ENCODE measurements around the gene HERC6. TPM values are rescaled to one million over a fixed set of nuclear protein-coding genes. Genes with fewer than 3 reads are reported as not detected.

The HERC6 gene
- total RNA-seq, 1 donor from 2014 or later = 0.22 TPM

DNA sequence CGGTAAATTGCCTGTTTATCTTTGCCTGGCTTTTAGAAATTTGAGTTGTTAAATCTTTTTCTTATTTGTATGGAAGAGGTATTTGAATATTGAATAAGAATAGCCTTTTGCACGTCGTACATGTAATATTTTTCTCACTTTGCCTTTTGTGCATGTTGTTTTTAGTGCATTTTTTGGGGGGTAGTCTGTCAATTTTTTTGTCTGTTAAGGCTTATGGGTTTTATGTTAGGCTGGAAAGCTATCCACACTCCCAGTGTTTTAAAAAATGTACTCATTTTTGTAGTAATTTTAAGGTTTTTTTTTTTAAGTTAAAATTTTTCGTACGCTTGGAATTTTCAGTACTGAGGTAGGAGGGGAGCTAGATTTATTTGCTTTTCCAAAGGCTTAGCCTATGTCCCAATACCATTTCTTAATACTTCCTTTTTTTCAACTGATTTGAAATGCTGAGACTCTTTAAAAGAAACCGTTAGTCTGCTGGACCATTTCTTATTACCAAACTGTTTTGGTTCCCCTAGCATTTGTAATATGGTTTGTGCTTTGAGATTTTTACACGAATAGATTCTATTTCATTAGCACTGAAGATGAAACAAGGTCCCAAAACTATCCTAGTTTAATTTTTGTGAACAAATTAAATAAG, 79.6 kb downstream of the HERC6 start:
- Mint-ChIP-seq H3K4me3 (ENCODE audit: unreplicated experiment) (peak overlapping the region; percentile 85), H3K4me1 (ENCODE audit: low read depth, unreplicated experiment) (peaks cover 2% of the 10 kb centered on the region), H3K27me3 (ENCODE audit: unreplicated experiment) (peaks cover 3% of the 10 kb centered on the region), H3K9me3 (ENCODE audit: unreplicated experiment) (peaks cover 5% of the 10 kb centered on the region), H3K36me3 (ENCODE audit: unreplicated experiment) (peaks cover 5% of the 10 kb centered on the region), H3K27ac (ENCODE audit: unreplicated experiment) (no peak overlapping the region)
- DNase-seq = no peak
- TF ChIP-seq, protein P1, sequence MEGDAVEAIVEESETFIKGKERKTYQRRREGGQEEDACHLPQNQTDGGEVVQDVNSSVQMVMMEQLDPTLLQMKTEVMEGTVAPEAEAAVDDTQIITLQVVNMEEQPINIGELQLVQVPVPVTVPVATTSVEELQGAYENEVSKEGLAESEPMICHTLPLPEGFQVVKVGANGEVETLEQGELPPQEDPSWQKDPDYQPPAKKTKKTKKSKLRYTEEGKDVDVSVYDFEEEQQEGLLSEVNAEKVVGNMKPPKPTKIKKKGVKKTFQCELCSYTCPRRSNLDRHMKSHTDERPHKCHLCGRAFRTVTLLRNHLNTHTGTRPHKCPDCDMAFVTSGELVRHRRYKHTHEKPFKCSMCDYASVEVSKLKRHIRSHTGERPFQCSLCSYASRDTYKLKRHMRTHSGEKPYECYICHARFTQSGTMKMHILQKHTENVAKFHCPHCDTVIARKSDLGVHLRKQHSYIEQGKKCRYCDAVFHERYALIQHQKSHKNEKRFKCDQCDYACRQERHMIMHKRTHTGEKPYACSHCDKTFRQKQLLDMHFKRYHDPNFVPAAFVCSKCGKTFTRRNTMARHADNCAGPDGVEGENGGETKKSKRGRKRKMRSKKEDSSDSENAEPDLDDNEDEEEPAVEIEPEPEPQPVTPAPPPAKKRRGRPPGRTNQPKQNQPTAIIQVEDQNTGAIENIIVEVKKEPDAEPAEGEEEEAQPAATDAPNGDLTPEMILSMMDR (IDR thresholded peaks at IDR 0.05; ENCODE audit: partially characterized antibody, unreplicated experiment) = no peak

DNA sequence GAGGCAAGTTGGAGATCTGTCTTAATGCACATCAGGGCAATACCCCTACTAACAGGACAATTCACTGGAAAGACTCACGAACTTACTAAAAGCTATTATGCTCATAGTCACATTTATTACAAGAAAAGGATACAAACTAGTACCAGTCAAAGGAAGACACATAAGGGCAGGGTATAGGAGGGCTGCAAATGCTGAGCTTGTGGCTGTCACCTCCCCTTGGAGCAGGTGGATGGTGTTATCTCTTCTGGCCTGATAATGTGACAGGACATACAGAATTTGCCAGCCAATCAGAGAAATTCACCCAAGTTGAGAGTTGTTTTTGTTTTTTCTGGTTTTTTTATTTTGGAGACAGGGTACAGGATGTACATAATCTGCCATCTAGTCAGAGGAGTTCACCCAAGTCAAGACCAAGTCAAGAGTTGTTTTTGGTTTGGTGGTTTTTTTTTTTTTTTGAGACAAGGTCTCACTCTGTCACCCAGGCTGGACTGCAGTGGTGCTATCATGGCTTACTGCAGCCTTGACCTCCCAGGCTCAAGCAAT, 87.1 kb downstream of the HERC6 start:
- no peaks in the 10 kb centered on the region for H3K4me1 Mint-ChIP-seq (ENCODE audit: low read depth, unreplicated experiment)
- no peaks in the 10 kb centered on the region for H3K27me3 Mint-ChIP-seq (ENCODE audit: unreplicated experiment)
- TF ChIP-seq, protein P1 (IDR thresholded peaks at IDR 0.05; ENCODE audit: partially characterized antibody, unreplicated experiment) = no peak
- no peaks in the 10 kb centered on the region for H3K9me3 Mint-ChIP-seq (ENCODE audit: unreplicated experiment)
- H3K27ac Mint-ChIP-seq (ENCODE audit: unreplicated experiment) = no peak overlapping the region
- H3K36me3 Mint-ChIP-seq (ENCODE audit: unreplicated experiment) = no peaks in the 10 kb centered on the region
- DNase-seq = no peak
- no peak overlapping the region for H3K4me3 Mint-ChIP-seq (ENCODE audit: unreplicated experiment)

DNA sequence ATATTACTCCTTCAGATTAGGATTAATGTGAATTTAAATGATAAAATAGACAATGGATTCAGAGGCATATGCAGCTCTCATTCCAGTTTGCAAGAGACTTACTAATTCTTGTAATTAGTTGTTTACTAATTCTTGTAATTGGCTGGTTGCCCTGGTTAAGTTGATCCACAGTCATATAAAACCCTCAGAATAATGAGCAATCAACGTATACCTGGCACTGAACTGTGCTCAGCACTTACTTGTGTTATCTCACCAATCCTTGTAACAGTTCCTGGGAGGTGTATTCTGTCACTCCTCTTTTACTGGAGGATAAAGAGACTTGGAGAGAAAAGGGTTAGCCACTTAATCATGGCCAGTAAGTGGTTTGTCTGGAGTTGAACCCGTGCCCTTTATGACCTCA, 88.7 kb downstream of the HERC6 start:
- no peaks in the 10 kb centered on the region for H3K27me3 Mint-ChIP-seq (ENCODE audit: unreplicated experiment)
- no peaks in the 10 kb centered on the region for H3K4me1 Mint-ChIP-seq (ENCODE audit: low read depth, unreplicated experiment)
- no peak overlapping the region for H3K4me3 Mint-ChIP-seq (ENCODE audit: unreplicated experiment)
- H3K9me3 Mint-ChIP-seq (ENCODE audit: unreplicated experiment) = no peaks in the 10 kb centered on the region
- no peaks in the 10 kb centered on the region for H3K36me3 Mint-ChIP-seq (ENCODE audit: unreplicated experiment)
- no peak for DNase-seq
- H3K27ac Mint-ChIP-seq (ENCODE audit: unreplicated experiment) = no peak overlapping the region
- TF ChIP-seq, protein P1 (IDR thresholded peaks at IDR 0.05; ENCODE audit: partially characterized antibody, unreplicated experiment) = no peak

DNA sequence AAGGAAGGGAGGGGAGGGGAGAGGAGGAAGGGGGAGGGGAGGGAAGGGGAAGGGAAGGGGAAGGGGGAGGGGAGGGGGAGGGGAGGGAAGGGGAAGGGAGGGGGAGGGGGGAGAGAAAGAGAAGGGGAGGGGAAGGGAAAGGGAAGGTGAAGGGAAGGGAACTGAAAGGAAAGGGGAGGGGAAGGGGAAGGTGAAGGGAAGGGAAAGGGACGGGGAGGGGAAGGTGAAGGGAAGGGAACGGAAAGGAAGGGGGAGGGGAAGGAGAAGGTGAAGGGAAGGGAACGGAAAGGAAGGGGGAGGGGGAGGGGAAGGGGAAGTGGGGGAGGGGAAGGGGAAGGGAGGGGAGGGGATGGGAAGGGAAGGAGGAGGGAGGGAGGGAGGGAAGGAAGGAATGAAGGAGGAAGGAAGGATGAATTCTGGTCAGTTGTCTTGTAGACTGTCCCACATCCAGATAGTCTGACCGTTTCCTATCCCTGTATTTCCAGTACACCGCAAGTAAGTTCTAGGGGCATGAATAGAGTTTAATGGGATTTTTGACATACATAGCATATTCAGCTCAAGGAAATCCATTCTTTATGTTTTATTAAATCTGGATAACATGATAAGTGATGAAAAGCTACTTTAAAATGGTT, 98.7 kb downstream of the HERC6 start:
- no peaks in the 10 kb centered on the region for H3K9me3 Mint-ChIP-seq (ENCODE audit: unreplicated experiment)
- TF ChIP-seq, protein P1 (IDR thresholded peaks at IDR 0.05; ENCODE audit: partially characterized antibody, unreplicated experiment) = no peak
- DNase-seq = no peak

DNA sequence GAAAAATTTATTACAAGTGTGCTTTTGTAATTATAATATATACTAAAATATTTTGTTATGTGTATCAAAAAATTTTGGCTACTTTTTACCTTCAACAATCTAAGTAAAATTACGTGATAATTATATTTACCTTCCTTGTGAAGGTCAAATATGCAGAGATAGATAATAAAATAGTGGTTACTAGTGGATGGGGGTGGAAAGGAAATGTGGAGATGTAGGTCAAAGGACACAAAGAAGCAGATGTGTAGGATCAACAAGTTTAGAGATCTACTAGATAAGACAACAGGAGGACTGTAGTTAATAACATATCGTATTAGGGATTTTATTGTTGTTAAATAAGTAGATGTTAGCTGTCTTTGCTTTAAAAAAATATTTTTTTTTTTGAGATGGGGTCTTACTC, 99.6 kb downstream of the HERC6 start:
- H3K36me3 Mint-ChIP-seq (ENCODE audit: unreplicated experiment) = no peaks in the 10 kb centered on the region
- TF ChIP-seq, protein P1 (IDR thresholded peaks at IDR 0.05; ENCODE audit: partially characterized antibody, unreplicated experiment) = no peak
- no peak overlapping the region for H3K4me3 Mint-ChIP-seq (ENCODE audit: unreplicated experiment)
- peaks cover 2% of the 10 kb centered on the region for H3K27me3 Mint-ChIP-seq (ENCODE audit: unreplicated experiment)
- H3K4me1 Mint-ChIP-seq (ENCODE audit: low read depth, unreplicated experiment) = no peaks in the 10 kb centered on the region
- H3K27ac Mint-ChIP-seq (ENCODE audit: unreplicated experiment) = no peak overlapping the region
- DNase-seq = no peak
- H3K9me3 Mint-ChIP-seq (ENCODE audit: unreplicated experiment) = no peaks in the 10 kb centered on the region

More for the DNA sequence above, 98.7 kb downstream of the HERC6 start:
- Mint-ChIP-seq H3K4me1 (ENCODE audit: low read depth, unreplicated experiment) (no peaks in the 10 kb centered on the region), H3K36me3 (ENCODE audit: unreplicated experiment) (no peaks in the 10 kb centered on the region), H3K4me3 (ENCODE audit: unreplicated experiment) (no peak overlapping the region), H3K27ac (ENCODE audit: unreplicated experiment) (no peak overlapping the region), H3K27me3 (ENCODE audit: unreplicated experiment) (peaks cover 2% of the 10 kb centered on the region)
